PC-9 (cell line): ENCODE results near the gene KIAA1671.

Source experiments
- CTCF ChIP-seq: fragments of 200-600 bp; sonication (generic); conservative IDR thresholded peaks from 2 replicates; pipeline ENCODE4 v1.6.1; 2017; ENCODE audit warnings: mixed run types, antibody characterized with exemption, mild to moderate bottlenecking, moderate library complexity
- EZH2 ChIP-seq: fragments of 200-600 bp; sonication (generic); IDR thresholded peaks from 2 replicates; pipeline ENCODE4 v1.8.0; 2017; ENCODE audit warnings: antibody characterized with exemption, low read depth

- TF ChIP-seq CTCF (no peak), EZH2 (no peak)
Observed at GRCh38 chr22:25094579-25094978, 142.1 kb downstream of the KIAA1671 start.
